Medulla oblongata (tissue), 1 donor: Measurements from ENCODE around the gene DIP2C.
A peak's percentile ranks its signal among the peaks of the same experiment; 100 is the strongest.

Experiments
- DNase-seq: peaks from one replicate; pipeline ENCODE4 v3.0.0-alpha.2; 2015; ENCODE audit errors: extremely low spot score

Gene DIP2C

DNA sequence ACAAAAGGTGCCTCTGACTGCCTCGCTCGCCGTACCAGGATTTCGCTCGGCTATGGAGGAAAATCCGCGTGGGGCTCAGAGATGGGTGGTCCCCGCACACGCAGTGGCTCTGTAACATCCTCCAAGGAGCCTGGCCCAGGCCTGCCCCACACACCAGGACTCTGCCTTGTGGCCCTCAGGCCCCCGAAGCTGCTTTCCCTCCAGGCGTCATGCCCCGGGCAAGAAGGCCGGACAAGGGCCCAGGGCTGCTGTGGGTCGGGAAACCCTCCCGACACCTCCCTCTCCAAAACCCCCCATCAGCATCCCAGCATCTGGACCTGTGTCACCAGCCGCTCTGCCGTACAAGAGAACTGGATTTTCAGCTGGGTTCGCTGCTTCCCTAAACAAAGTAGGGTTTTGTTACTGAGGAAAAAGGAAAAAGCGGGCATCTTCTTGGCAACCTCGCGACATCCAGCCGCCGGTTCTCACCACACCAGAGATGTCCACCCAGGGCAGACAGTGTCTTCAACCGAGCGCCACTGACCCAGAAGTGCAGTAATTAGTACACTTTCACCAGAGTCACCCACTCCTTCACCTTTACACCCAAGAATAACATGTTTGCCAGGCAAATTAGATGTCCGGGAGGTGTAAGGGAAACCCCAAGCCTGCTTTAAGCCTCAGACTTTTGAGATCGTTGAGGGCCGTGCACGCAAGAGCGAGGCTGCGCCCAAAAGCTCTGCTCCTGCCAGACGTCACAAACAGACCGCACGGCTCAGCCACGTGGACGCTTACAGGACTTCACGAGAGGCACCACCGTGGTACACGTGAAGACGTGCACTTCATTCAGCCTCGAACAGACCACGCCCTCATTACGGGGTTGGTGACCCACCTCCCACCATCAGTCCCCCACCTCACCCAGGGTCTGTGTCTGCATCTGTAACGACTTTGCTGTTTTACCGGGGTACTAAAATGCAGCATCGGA, 62.2 kb downstream of the DIP2C start:
- peak; percentile 68 for DNase-seq

DNA sequence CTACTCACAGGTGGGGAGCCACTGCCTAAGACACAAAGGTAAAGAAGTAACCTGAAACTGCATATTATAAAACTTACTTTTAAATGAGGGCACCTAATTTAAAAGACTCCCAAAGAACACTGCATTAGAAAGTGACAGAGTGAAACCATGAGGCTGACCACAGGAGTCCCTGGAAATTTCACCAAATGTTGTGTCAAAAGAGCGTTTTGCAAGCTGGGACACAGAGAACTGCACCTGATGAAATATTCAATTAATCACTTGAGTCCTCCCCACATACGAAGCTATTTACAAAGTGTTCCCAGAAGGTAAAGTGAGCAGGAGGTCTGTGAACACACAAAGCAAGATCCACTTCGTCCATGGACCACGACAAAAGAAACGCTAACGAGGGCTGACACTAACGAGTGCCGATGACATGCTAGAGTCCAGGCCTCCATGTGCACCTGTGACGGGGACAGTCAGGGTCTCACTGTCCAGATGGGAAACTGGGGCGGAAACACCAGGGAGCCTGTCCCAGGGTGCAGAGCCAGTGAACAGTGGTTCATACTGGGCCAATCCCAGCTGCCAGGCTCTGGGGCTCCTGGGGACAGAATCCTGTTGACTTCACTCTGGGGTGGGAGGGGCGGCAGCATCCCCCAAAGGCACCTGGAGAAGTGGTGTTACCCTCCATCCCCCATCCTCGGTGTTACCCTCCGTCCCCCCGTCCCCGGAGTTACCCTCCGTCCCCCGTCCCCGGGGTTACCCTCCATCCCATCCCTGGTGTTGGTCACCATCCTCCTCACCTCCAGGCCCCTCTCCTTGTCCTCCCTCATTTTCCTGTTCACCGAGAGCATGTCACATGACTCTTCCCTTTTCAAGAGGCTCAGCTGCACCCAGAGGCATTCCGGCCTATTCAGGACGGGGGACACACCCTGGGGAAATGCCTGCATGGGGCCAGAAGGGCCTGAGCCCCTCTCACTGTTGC, 63.4 kb downstream of the DIP2C start:
- no peak for DNase-seq

DNA sequence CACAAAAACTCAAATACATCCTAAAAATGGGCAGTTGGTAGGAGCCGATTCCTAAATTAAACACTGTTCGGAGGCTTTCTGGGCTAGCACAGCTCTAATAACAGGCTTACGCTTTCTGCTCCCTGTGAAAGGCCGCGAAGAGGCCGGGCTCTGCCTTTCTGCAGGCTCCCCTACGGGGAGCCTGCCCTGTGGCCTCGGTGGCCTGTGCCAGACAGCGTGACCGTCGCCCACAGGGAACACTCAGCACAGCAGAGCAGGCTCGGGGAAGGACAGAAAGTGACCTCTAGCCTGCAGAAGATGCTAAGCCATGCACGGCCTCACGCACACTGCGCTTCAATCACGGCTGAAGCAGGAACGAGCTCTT, 64.2 kb downstream of the DIP2C start:
- peak; percentile 80 for DNase-seq

DNA sequence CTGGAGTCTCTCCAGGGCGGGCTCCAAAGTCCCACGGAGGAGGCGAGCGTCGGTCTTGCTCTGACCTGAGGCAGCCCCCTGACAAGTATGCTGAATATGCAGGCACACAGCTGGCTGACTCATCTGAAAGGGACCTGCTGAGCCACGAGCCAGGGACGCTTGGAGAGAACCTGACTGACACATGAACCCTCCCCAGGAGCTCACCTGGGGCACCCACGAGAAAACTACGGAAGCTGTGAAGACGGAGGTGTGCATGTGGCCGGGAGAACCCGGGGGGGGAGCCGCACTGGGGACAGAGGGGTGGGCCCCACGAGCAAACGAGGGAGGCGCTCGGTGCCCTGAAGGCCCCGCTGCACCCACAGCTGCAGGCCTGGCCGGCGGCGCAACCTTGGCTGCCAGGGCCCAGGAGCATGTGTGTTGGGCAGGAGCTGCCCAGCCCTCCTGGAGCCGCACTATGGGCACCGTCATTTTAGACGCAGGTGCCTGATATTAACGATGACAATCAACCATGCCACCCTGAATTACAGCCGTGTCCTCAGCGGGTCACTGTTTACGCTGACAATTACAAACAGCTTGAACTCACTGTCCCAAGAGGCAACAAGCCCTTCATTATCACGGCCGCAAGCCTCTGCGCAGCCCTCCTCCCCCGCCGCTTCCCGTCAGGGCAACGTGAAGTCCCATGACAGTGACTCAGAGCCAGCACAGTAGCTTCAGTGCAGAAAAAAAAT, 64.7 kb downstream of the DIP2C start:
- DNase-seq: peak; percentile 93

DNA sequence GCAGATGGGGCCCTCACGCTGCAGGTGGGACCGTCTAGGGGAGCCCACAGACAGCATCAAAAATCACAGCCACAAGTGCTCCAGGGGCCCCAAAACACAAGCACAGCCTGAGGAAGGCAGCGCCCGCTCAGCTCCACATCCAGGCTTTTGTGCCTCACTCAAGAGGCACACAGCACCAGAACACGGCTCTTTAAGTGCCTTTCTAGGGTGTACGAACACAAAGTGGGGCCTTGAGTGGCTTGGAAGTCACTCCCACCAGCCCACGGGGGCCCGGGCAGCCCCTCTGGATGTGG, 65.2 kb downstream of the DIP2C start:
- no peak for DNase-seq

DNA sequence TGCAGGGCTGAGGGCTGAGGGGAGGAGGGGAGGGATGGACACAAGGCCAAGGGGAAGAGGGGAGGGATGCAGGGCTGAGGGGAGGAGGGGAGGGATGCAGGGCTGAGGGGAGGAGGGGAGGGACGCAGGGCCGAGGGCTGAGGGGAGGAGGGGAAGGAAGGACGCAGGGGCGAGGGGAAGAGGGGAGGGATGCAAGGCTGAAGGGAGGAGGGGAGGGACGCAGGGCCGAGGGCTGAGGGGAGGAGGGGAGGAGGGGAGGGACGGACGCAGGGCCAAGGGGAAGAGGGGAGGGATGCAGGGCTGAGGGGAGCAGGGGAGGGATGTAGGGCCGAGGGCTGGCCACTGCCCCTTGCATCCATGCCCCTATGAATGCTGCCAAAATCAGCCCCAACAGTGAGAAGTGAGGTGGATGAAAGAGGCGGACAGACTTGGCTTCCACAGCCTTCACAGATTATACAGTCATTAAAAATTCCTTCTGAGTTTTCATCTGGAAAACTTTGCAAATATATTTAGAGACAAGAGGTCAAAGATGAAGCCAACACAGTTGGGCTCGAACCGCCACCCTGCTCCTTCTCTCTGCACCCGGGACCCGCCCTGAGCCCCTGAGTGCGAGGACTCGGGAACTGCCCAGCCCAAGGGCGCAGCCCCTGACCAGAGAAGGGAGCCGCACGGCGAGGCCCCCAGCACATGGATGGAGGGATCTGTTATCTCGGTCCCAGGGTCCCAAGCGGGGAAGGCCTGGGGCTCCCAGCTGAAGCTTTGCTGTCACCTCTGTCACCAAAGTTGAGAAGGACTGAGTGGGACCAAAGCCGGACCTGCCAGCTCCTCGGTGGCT, 65.8 kb downstream of the DIP2C start:
- no peak for DNase-seq

DNA sequence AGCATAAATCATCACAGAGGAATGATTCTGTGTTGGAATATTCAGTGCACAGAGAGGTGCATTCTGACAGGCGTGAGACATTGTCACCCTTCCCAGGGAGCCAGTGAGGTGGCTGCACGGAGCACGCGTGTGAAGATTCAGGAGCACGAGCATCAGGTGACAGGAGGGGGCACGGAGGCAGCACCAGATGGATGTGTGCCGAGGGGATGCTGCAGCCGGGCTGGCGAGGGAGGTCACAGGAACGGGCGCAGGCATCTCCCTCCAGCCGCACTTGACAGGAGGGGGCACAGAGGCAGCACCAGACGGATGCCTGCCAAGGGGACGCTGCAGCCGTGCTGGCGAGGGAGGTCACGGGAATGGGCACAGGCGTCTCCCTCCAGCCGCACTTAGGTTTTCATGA, 66.5 kb downstream of the DIP2C start:
- no peak for DNase-seq

DNA sequence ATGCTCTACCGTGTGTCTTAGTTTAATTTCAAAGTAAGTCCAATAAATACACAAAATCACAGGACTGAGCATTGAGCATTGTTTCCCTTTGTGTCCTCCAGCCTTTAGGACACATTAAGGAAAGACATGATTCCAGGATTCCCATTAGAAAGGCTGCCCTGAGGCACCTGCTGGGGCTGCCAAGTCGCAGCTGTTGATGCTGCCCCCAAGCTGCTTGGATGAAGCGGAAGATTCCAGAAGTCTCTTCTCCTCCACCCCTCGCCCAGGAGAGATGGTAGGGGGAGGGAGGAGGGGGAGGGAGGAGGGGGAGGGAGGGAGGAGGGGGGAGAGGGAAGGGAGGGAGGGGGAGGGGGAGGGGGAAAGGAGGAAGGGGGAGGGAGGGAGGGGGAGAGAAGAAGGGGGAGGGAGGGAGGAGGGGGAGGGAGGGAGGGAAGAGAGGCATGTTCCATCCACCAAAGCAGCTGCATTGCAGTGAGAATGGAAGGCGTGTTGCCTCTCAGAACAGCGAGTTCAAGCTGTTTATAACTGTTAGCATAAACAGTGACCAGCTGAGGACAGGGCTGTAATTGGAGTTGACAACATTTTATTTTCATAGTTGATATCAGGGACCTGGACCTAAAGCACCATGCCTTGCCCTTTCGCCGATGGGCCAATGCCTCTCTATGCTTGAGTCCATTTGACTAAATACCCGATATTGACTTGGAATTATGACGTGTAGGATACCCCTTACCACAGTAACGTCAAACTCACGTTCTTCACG, 67.3 kb downstream of the DIP2C start:
- no peak for DNase-seq

DNA sequence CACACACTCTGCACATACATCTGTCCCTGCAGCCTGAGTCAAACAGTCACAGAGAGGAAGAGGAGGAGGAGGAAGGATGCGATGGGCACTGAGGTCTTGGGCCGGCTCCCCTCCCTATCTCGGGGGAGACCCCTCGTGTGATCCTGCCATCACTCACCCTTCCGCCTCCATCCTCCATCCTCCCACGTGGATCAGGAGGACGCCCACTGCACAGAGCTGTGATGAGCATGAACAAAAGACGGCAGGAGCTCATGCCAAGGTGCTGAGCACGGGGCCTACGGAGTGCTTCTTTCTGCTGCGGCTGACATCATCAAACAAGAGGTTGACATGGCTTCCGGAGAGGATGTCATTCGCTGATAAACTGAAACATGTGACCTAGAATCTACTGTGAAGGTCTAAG, 68.0 kb downstream of the DIP2C start:
- DNase-seq: no peak

DNA sequence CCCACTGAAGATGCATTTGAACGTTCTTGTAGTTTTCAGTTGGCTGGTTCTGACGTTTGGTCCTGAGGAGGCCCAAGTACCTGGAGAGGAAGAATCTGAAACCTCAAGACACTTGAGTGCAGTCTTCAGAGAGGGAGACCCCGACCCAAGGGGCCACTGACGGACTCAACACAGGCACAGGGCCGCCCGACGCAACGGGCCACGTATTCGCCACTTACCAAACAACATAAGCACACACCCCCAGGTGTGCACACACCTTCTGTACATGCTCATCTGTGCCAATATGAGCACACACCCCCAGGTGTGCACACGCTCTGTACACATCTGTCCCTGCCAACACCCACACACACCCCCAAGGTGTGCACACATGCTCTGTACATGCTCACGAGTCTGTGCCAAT, 68.5 kb downstream of the DIP2C start:
- DNase-seq: no peak

DNA sequence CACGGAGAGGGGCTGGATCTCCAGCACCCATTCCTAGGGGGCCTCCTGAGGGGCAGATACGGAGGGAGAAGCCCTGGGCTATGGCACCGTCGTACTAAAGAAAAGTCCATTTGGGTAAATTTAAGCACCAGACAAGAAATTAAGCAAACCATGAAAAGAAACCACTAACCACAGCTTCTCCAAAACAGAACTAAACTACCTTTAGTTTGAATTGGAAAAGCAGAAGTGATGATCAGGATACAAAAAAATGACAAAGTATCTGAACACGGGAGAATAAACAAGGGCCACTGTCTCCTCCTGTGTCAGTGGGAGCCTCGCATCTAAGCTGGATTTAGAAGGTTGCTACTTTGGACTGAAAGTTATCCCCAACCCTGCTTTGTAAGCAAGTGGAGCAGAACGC, 69.1 kb downstream of the DIP2C start:
- no peak for DNase-seq

DNA sequence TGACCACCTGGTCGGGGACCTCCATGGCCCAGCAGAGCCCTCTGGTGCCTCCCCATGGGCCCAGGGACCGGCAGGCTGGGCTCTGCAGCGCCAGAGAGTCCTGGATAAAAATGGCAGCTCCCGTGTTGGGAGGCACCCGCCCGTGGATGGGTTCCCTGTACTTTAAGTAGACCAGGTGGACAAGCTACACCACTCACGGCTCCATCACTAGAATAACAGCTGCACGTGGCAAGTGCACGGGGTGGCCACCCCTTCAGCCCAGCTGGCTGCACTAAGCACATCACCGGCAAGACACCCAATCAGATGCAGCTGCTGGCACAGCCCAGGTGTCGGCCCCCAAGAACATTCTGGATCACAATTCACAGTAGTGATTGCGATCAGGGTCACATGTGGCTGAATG, 69.8 kb downstream of the DIP2C start:
- no peak for DNase-seq

DNA sequence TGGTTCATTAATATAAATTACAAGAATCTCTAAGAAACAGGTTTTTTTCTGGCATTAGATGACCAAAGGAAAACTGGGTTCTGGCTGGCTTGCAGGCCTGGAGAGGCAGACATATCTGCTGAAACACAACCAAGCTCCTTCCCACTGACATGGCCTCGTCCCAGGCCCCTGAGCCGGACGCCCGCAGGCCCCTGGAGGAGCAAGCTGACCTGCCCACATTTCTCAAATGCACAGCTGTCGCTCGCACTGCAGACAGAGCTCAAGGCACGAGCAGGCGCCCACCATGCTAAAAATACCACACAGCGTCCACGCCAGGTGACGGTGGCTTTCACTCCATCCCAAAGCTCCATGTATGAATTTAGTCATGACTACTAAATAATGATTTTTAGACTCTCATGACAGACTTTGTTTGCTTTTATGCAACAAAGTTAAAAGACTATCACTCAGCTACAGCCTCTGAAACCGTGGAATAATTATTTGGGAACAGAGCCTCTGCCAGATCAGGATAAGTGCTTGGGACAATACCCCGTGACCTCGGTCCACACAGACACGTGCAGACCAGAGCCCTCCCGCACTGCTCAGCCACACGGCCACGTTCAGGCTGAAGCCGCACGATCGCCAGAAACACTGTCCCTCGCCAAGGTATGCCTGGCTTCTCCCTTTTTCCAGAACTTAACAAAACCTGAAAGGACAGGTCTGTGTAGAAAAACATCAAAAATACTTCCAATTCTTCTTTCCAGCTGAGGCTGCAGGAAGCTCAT, 71.1 kb downstream of the DIP2C start:
- DNase-seq: no peak

DNA sequence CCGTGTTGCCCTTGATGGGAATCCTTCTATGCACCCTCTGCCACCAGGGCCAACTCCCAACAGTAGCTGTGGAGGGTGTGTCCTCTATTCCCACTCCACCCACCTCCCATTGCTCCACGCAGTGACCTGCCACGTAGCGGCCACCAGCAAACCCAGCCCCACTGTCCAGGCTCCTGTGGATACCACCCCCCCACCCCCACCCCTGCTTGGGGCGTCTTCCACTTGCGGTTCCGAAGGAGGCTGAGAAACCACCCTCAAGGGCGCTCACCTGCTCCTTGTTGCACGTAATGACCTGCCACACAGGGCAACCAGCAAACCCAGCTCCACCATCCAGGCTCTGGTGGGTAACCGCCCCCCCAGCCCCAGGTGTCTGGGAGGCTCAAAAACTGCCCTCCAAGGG, 72.0 kb downstream of the DIP2C start:
- DNase-seq: no peak

DNA sequence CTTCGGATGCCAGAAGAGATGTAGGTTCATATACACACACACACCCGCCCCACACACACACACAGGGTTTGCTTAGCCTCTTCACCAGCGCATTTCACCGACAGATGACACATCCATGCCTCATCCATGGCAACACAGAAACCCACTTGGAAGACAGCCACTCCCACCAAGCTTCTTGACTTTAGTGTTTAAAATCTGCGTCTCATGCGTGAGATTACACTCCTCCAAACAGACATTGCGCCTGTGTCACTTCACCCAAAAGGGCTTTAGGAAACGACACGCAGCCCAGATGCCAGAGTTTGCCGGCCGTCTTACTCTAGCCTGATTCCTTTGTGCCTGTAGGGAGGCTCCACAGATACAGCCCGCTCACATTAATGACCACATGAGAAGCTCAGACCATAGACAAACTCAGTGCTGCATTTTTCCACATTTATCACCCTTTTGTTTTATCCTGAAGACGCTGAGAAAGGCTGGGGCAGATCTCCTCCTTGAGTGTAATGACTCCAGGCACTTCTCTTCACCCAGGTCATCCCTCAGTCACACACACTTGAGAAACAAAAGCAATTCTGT, 73.8 kb downstream of the DIP2C start:
- DNase-seq: no peak

DNA sequence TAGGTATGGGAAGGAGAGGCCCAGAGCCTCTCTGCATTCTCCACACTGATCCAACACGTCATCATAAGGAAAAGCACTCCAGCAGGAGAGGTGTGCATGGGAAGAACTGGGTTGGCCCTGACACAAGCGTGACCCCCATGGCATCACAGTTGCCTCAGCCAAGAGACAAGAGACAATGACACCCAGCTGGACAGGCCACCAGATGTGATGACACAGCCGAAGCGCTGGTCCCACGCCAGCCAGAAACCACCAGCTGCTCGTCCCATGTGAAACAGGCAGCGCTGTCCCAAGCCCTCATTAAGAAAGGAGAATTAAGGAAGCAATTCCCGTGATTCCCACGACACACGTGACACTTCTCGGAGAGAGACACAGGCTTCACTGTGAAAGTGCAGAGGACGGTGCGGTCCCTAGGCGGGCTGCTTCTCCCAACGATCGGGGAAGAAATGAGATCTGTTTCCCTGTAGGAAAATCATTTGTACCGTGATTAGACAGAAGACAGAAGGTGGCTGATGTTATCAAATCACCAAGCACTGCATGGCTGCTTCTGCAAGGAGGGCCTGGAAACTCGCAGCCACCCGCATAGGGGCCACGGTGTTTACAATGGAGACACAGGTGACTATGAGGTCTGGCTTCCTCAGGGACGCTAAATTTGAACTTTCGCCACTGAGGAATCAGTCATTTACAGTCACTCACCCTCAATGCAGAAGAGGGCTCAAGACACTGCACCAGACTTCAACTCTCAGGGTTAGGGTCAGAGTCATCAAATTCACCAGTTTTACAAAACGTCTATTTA, 74.5 kb downstream of the DIP2C start:
- DNase-seq: peak; percentile 90

DNA sequence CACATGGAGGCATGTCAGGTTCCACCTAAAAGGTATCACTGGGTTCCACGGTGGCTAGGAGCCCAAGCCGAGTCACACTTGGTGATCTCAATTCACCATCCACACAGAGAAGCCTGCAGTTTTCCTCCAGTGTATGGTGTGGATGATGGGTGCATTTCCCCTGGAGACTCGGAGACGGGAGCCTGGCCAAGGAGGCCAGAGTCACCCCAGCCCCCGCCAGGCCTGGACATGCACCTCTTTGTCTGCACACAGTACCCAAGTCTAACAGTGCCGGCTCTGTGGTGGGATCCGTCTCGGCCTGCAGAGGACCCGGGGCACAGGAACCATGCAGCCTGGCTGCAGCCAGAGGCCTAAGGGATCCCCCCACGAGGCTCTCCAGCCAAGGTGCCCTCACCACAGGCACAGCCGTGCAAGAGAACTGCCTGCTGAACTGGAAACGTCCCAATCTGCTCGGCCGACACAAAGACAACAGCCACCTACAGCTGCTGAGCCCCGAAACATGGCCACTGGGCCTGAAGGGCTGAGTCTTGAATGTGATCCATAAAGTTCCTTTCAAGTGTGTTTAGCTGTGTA, 75.2 kb downstream of the DIP2C start:
- peak; percentile 63 for DNase-seq
